Hepatocyte (in vitro differentiated cells): Measurements from ENCODE around the gene DNAH9.

Source experiments
- CTCF ChIP-seq: fragments of 200-600 bp; sonication (generic); IDR thresholded peaks from 2 replicates; pipeline ENCODE4 v1.5.1; 2016; ENCODE audit warnings: antibody characterized with exemption, mild to moderate bottlenecking; ENCODE audit not compliant: poor library complexity
- EZH2 ChIP-seq: fragments of 200-600 bp; sonication (generic); IDR thresholded peaks from 2 replicates; pipeline ENCODE4 v1.6.1; 2016; ENCODE audit warnings: antibody characterized with exemption, mild to moderate bottlenecking, borderline replicate concordance
- EZH2phosphoT487 ChIP-seq: fragments of 200-600 bp; sonication (generic); IDR thresholded peaks from one replicate; pipeline ENCODE4 v1.6.1; 2018; ENCODE audit warnings: antibody characterized with exemption, mild to moderate bottlenecking, low read depth, moderate library complexity; ENCODE audit not compliant: unreplicated experiment, severe bottlenecking

- TF ChIP-seq CTCF (no peak), EZH2 (no peak), EZH2phosphoT487 (no peak)
Observed at GRCh38 chr17:11932337-11932898, 334.1 kb downstream of the DNAH9 start.
